SK-N-DZ (cell line): ENCODE data around the gene NEU4.
"Not testable (repeated sequence)": the region's sequence is repeated elsewhere in the genome, so short reads cannot be mapped to it uniquely, and the experiment has no call there.

ENCODE experiments used
- DNase-seq: peaks from one replicate; pipeline ENCODE4 v3.0.0-alpha.2; 2015; ENCODE audit warnings: low spot score

NEU4 gene

DNA sequence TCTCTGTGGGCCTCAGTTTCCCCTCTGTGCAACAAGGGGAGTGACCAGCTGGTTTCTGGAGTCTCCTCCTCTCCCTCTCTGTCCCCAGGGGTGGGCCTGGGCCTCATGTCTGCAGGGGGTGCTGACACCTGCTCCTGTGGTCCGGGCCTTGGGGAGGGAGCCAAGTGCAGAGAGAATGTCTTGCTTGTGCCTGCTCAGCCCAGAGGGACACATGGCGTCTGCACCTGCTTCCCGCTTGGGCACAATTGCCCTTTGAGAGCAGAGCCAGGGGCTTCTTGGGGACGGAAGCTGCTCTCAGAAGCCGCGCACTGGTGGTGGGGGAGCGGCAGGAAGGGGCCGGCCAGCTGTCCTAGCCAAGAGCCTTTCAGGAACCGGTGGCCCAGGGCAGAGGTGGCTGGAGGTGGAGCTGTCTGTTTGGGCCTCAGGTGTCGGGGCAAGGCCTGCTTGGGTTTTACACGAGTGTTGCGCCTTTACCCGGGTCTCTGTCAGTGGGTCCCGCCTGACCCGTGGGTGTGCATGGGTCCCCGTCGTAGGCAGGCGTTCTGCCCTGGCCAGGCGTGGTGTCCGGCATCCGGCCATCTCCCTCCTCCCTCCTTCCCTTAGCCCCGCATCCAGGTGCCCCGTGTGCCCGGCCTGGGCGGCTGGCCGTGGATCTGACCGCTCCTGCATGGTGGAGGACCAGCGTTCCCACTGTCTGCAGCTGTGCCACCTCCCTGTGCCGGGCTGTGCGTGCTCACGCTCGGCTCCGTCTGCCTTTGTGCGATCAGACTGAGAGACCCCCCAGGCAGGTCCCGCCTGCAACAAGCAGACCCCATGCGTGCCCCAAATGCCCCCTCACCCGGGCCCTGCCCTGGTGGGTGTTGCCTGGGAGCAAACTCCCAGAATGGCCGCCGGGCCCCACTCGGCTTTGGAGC, 4.0 kb downstream of the NEU4 start:
- no peak for DNase-seq

DNA sequence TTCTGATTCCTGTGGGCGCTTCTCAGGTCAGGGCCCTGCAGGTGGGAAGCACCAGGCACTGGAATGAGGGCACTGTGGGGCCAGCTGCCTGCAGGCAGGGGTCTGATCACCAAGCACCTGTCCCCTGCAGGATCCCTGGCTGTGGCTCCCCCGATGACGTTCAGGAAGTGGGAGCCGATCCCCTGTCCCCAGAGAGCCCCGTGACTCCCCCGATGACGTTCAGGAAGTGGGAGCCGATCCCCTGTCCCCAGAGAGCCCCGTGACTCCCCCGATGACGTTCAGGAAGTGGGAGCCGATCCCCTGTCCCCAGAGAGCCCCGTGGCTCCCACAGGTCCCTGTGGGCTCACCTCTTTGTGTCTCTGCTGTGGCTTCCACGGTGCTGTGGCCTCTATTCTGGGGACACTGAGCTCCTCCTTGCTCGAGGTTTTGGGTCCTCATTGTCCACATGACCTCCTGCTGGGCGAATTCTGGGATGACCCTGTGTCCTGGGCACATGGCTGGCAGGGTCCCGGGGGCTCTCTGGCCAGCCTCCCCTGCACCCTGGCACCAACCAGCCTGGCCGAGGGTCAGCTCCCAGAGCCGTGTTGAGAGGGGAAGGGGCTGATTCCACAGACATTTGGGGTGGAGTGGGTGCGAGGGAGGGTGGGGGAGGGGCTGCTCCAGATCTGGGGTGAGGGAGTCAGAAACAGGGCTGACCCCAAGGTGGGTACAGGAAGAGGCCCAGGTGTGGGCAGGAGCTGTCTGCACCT, 4.8 kb downstream of the NEU4 start:
- no peak for DNase-seq

DNA sequence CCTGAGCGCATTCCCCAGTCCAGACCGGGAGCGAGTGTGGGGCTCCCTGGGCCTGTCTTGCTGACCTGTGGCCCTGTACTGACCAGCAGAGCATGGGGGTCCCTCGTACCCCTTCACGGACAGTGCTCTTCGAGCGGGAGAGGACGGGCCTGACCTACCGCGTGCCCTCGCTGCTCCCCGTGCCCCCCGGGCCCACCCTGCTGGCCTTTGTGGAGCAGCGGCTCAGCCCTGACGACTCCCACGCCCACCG, 5.3 kb downstream of the NEU4 start:
- DNase-seq: no peak

DNA sequence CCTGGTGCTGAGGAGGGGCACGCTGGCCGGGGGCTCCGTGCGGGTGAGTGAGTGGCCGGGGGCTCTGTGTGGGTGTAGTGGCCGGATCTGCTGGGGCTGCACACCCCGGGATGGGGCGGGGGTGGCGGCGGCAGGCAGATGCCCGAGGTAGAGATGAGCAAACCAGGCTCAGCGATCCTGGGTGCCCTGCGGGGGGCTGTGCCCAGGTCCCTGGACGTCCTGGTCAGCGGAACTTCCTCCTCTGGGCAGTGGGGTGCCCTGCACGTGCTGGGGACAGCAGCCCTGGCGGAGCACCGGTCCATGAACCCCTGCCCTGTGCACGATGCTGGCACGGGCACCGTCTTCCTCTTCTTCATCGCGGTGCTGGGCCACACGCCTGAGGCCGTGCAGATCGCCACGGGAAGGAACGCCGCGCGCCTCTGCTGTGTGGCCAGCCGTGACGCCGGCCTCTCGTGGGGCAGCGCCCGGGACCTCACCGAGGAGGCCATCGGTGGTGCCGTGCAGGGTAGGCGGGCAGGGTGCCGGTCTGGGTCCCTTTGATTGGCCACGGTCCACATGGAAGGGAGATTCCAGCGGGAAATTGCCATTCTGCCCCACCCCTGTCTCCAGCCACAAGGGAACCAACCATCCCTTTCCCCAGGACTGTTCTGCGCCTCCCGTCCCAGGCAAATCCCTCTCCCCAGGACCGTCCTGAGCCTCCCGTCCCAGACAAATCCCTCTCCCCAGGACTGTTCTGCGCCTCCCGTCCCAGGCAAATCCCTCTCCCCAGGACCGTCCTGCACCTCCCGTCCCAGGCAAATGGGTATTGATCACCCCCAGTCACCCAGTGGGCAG, 5.9 kb downstream of the NEU4 start:
- no peak for DNase-seq

DNA sequence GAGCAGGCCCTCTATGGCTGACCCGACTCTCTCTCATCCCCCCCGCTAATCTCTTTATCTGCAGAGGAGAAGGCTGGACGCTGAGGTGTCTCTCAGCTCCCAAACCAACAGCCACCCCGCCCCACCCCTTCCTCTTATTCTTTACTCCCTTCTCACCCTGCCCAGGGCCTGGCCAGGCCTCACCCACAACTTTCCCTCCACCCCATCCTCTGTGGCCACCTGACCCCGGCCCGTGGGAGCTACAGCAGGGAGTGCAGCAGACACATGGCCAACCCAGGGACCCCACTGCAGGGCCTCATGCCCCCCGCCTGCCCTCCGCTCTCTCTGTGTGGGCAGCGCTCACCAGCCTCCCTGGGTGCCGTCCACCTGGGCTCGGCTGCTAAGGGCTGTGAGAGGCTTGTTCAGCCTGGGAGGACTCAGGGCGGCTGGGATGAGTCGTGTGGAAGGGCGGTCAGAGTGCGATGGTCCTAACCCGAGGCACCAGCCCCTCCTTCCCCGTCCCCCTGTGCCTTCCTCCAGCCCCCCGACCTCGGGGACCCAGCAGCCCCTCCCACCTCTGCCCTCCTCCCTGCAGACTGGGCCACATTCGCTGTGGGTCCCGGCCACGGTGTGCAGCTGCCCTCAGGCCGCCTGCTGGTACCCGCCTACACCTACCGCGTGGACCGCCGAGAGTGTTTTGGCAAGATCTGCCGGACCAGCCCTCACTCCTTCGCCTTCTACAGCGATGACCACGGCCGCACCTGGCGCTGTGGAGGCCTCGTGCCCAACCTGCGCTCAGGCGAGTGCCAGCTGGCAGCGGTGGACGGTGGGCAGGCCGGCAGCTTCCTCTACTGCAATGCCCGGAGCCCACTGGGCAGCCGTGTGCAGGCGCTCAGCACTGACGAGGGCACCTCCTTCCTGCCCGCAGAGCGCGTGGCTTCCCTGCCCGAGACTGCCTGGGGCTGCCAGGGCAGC, 6.8 kb downstream of the NEU4 start:
- no peak for DNase-seq

DNA sequence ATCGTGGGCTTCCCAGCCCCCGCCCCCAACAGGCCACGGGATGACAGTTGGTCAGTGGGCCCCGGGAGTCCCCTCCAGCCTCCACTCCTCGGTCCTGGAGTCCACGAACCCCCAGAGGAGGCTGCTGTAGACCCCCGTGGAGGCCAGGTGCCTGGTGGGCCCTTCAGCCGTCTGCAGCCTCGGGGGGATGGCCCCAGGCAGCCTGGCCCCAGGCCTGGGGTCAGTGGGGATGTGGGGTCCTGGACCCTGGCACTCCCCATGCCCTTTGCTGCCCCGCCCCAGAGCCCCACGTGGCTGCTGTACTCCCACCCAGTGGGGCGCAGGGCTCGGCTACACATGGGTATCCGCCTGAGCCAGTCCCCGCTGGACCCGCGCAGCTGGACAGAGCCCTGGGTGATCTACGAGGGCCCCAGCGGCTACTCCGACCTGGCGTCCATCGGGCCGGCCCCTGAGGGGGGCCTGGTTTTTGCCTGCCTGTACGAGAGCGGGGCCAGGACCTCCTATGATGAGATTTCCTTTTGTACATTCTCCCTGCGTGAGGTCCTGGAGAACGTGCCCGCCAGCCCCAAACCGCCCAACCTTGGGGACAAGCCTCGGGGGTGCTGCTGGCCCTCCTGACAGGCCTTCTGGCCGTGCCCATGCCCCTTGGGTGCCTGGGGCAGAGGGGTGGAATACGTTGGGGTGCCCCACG, 7.6 kb downstream of the NEU4 start:
- no peak for DNase-seq

DNA sequence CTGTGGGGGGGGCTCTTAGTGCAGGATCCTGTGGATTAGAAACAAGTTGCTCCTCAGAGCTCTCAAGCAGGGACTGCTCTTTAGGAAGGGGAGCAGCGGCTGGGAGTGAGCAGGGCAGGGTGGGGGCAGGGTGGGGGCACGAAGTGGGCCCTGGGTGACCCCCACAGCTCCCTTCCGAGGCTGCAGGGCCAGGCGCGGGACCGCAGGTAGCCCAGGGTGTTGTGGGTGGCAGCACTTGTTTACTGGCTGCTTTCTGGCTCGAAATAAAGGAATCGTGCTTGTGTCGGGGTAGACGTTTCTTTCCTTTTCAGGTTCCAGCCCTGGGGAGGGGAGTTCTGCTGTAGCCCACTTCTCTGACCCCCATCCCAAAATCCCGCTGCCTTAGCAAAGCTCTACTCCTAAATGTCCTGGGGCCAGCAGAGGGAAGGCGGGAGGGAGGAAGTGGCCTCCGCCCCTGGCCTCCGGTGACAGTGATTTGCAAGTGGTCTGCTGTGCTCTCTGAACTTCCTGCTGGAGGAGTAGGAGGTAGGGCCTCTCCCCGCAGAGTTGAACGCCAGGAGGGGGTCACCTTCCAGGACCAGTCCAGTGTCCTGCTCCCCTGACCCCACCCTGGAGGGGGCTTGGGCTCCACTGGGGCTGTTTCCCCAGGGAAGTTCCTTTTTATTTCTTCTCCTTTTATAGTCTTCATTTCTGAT, 8.3 kb downstream of the NEU4 start:
- DNase-seq: no peak

DNA sequence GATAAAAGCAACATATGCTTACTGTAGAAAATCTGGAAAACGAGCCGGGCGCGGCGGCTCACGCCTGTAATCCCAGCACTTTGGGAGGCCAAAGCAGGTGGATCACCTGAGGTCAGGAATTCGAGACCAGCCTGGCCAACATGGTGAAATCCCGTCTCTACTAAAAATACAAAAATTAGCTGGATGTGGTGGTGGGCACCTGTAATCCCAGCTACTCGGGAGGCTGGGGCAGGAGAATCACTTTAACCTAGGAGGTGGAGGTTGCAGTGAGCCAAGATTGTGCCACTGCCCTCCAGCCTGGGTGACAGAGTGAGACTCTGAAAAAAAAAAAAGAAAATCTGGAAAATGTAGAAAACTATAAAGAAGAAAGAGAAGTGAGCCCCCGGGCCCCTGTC, 8.8 kb downstream of the NEU4 start:
- not testable (repeated sequence) for DNase-seq

DNA sequence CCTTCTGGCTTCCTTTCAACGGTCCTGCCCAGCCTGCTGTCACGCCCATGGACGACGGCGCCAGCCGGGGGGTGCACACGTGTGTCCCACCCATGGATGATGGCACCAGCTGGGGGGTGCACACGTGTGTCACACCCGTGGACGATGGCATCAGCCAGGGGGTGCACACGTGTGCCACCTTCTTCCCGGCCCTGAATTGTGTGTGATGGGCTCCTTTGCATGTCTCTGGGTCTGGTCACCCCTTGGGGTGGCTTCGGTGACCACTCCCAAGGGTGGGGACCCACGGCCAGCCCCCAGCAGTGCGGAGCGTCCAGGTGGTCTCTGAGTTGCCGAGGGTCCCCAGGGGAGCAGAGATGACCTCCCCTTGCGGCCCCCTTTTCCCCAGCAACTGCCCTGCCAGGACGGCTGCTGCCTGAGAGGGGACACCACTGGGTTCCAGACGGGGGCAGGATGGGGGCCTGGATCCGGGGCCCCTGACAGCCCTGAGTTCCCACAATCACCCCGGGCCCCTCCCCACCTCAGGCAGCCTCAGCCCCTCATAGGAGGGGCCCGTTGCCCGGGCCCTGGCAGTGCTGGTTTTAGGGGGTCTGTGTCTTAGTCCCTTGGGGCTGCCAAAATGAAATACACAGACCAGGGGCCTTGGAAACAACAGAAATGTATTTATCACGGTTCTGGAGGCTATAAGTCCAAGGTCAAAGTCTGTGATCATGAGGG, 9.4 kb downstream of the NEU4 start:
- DNase-seq: no peak

DNA sequence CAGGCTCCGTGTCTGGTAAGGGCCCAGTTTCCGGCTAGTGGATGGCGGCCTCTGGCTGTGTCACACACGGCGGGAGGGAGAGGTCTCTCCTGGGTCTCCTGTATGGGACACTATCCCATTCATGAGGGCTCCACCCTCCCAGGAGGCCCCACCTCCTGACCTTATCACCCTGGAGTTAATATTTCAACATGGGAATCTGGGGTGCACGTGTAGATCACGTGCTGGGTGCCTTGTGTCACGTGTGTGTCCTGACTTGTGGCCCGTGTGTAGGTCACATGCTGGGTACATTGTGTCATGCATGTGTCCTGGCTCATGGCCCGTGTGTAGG, 9.9 kb downstream of the NEU4 start:
- no peak for DNase-seq

DNA sequence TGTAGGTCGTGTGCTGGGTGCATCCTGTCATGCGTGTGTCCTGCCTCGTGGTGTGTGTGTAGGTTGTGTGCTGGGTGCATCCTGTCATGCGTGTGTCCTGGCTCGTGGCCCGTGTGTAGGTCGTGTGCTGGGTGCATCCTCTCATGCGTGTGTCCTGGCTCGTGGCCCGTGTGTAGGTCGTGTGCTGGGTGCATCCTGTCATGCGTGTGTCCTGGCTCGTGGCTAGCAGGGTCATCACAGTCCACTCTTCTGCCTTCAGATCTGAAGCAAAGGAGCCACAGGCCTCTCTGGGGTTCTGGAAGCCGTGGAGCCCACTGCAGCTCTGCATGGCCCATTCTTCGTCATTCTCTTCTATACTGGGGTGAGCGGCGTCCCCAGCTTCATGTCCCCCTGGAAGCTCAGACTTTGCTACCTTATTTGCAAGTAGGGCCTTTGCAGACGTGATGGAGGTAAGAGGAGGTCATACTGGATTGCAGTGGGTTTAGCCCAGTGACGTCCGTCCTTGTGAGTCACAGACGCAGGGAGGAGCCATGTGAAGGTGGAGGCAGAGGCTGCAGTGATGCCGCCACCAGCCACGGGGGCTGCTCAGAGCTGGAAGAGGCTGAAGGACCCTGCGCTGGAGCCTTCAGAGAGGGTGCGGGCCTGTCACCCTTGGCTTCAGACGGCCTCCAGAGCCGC, 11.1 kb downstream of the NEU4 start:
- DNase-seq: peak; percentile 64

DNA sequence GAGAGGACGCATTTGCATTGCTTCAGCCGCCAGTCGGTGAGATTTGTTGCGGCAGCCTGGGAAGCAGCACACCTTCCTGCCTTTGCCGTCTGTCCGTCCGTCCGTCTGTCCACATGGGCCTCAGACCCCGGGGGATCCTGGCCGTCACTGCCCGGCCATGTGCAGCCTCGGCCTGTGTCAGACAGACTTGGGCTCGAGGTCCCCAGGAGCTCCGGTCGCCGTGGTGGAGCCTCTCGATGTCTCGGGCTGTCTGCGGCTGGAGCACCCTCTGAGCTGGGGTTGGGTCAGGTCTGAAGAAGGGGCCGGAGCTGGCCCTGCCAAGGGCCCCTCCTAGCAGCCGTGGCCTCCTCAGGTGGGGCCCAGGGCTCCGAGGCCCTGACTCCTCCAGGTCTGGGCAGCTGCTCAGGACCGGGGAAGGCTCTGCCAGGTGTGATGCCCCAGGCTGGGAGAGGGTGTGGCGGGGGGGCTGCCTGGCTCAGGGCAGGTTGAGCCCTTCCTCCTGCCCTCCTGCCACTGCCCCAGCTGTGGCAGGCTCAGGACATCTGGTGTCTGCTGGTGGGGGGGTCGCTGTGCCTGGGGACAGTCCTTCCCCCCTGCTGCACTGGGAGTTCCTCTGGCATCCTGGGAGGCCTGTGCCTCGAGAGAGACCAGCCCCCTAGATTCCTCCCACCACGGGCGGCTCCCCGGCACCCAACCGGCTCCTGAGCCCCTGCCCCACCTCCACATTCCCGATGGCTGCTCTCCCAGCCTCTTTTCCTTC, 11.8 kb downstream of the NEU4 start:
- DNase-seq: no peak

DNA sequence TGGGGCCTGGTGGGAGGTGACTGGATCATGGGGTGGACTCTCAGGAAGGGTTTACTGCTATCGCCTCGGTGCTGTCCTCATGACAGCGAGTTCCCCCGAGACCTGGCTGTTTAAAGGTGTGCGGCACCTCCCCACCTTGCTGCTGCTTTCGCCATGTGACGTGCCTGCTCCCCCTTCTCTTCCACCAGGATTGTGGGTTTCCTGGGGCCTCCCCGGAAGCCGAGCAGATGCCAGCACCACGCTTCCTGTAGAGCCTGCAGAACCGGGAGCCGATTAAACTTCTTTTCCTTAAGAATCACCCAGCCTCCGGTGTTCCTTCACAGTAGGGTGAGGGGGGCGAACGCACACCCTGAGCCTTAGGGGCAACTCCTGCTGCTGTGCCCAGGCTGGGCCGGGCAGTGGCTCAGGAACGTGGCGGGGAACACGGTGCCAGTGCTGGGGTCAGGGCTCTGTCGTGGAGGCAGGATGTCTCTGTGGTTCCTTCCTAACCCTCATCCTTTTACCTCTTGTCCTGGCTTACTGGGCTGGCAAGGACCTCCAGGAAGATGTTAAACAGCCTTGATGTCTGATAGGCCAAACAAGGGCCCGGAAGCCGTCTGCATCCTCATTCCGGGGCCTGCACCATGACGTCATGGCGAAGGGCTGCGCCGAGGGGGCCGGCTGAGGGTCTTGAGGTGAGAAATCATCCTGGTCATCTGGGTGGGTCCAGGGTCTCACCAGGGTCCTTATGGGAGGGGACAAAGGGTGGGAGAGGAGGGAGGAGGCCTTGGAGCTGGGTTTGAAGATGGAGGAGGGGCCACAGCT, 12.7 kb downstream of the NEU4 start:
- no peak for DNase-seq

DNA sequence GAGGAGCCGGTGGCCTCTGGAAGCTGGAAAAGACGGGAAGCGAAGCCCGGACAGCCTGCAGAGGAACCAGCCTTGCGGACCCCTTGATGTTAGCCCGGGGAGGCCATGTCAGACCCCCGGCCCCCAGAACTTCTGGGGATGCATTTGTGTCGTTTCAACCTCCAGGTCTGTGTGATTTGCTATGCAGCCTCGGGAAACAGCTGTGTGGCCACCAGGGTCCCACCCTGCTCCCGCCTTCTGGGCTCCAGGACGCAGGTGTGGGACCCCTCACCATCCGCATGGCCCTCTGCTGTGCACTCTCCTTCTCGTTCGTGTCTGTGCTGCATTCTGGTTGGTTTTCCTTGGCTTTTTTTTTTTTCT, 13.3 kb downstream of the NEU4 start:
- DNase-seq: no peak

DNA sequence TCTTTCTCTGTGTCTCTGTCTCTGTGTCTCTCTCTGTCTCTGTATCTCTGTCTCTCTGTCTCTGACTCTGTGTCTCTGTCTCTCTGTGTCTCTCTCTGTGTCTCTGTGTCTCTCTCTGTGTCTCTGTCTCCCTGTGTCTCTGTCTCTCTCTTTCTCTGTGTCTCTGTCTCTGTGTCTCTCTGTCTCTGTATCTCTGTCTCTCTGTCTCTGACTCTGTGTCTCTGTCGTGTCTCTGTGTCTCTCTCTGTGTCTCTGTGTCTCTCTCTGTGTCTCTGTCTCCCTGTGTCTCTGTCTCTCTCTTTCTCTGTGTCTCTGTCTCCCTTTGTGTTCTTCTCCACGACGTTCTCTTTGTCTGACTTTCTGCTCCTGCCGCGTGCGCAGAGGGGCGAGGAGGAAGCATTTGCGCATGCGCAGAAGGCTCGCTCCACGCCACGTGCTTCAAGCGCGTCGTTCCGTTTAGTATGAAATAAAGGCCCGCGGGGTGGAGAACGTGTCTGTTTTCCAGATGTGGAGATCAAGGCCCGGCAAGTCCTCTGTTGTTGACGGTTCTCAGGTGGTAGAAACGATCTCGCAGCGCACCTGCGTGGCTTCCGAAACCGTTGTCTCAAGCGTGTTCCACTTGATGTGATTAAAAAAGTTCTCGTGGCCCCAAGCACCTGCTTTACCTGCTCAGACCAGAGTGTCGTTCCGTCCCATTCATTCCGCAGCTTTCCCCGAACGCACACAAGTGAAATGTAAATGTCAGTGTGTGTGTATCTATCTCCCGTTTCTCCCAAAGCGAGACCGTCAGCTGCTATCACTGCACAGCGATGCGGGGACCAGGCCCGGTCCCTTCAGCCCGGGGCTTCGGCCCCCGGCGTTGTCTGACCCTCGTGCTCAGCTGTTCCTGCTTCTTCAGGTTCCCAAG, 14.8 kb downstream of the NEU4 start:
- DNase-seq: peak; percentile 58

DNA sequence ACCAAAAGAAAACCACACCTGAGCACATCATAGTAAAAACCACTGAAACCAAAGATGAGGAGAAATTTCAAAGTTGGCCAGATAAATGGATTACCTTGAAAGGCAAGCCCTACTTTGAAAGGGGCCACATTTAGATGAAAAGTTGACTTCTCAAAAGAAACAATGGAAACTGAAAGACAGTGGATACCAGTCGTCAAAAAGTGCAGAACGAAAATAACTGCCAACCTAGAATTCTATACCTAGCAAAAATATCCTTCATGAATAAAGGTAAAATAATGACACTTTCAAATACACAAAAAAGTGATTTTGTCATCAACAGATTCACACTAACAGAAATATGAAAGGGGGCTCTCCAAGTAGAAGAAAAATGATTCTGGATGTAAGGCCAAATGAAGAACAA, 18.4 kb downstream of the NEU4 start:
- DNase-seq: no peak
